HepG2 (cell line): ENCODE data around the gene HID1. TPM values are rescaled to one million over a fixed set of nuclear protein-coding genes. Genes with fewer than 3 reads are reported as not detected.
A peak's percentile ranks its signal among the peaks of the same experiment; 100 is the strongest.

ENCODE experiments used
- ATF7-NPFF ChIP-seq: sonication (generic); formaldehyde crosslinking; IDR thresholded peaks from 2 replicates; pipeline ENCODE4 v1.8.1; 2023; ENCODE audit warnings: mild to moderate bottlenecking, low read depth, missing genetic modification reagents, moderate library complexity
- CHCHD3 ChIP-seq: sonication (generic); formaldehyde crosslinking; IDR thresholded peaks from 2 replicates; pipeline ENCODE4 v1.8.0; 2022; ENCODE audit warnings: mild to moderate bottlenecking, missing genetic modification reagents, moderate library complexity
- ELF1 ChIP-seq: sonication (generic); formaldehyde crosslinking; IDR thresholded peaks from 2 replicates; pipeline ENCODE4 v1.4.0; 2020; ENCODE audit warnings: missing genetic modification reagents
- NFIB ChIP-seq: sonication (generic); formaldehyde crosslinking; IDR thresholded peaks from 2 replicates; pipeline ENCODE4 v1.9.0; 2021; ENCODE audit warnings: missing genetic modification reagents, mild to moderate bottlenecking, borderline replicate concordance
- RFX1 ChIP-seq: fragments of 450-650 bp; IDR thresholded peaks from 2 replicates; pipeline ENCODE4 v1.6.1; 2017
- SMAD3 ChIP-seq: sonication (generic); formaldehyde crosslinking; IDR thresholded peaks from 2 replicates; pipeline ENCODE4 v1.4.0; 2020; ENCODE audit warnings: missing genetic modification reagents
- ZC3H13 ChIP-seq: sonication (generic); formaldehyde crosslinking; IDR thresholded peaks from 2 replicates; pipeline ENCODE4 v1.8.1; 2023; ENCODE audit warnings: mild to moderate bottlenecking, missing genetic modification reagents, moderate library complexity
- ZC3H4 ChIP-seq: sonication (generic); formaldehyde crosslinking; IDR thresholded peaks from 2 replicates; pipeline ENCODE4 v1.4.0; 2020; ENCODE audit warnings: missing genetic modification reagents, borderline replicate concordance
- ZNF30 ChIP-seq: sonication (generic); formaldehyde crosslinking; IDR thresholded peaks from 2 replicates; pipeline ENCODE4 v1.5.0; 2020; ENCODE audit warnings: mild to moderate bottlenecking, missing genetic modification reagents
- ZNF556 ChIP-seq: sonication (generic); formaldehyde crosslinking; IDR thresholded peaks from 2 replicates; pipeline ENCODE4 v1.4.0; 2020; ENCODE audit warnings: mild to moderate bottlenecking, missing genetic modification reagents, borderline replicate concordance
- ZNF619 ChIP-seq: sonication (generic); formaldehyde crosslinking; IDR thresholded peaks from 2 replicates; pipeline ENCODE4 v1.4.0; 2020; ENCODE audit warnings: mild to moderate bottlenecking, missing genetic modification reagents
- ZNF772 ChIP-seq: sonication (generic); formaldehyde crosslinking; IDR thresholded peaks from 2 replicates; pipeline ENCODE4 v1.5.0; 2020; ENCODE audit warnings: mild to moderate bottlenecking, missing genetic modification reagents
- ZNF83 ChIP-seq: sonication (generic); formaldehyde crosslinking; IDR thresholded peaks from 2 replicates; pipeline ENCODE4 v1.4.0; 2020; ENCODE audit warnings: missing genetic modification reagents, mild to moderate bottlenecking, borderline replicate concordance
- polyA plus RNA-seq, 8 experiments: library from polyadenylated mRNA; depleted of rRNA in 3 of 8; stranded (reverse) in 7 of 8; unstranded in 1 of 8; fragments of >200 nt; fragmentation: Illumina TruSeq in 4 of 8; extraction: Trizol in 4 of 8; gene quantifications; 2 replicates each; pipeline versions ENCODE4 v1.2.1 to v1.2.3, GENCODE V29; 2011 to 2016; ENCODE audit warnings: low read depth in 4 of 8, missing spikeins in 1 of 8, mixed read lengths in 1 of 8; ENCODE audit not compliant: insufficient read depth in 1 of 8
- total RNA-seq, 5 experiments: library from RNA; depleted of rRNA; stranded (reverse); fragments of >200 nt; fragmentation: Illumina TruSeq; extraction: Trizol; gene quantifications; 2 replicates each; pipeline ENCODE4 v1.2.3, GENCODE V29; 2016; ENCODE audit warnings: low read depth in 1 of 5
- TF ChIP-seq, protein P1 (sequence below): sonication (generic); formaldehyde crosslinking; IDR thresholded peaks from 2 replicates; pipeline ENCODE4 v1.4.0; 2020; ENCODE audit warnings: mild to moderate bottlenecking, missing genetic modification reagents
- TF ChIP-seq, protein P2 (sequence below): sonication (generic); formaldehyde crosslinking; IDR thresholded peaks from 2 replicates; pipeline ENCODE4 v1.4.0; 2020; ENCODE audit warnings: mild to moderate bottlenecking, missing genetic modification reagents
- TF ChIP-seq, protein P3 (sequence below): sonication (generic); formaldehyde crosslinking; IDR thresholded peaks from 2 replicates; pipeline ENCODE4 v1.9.0; 2021; ENCODE audit warnings: mild to moderate bottlenecking, missing genetic modification reagents

Gene HID1
- total and polyA plus RNA-seq, 2 of the 13 experiments (the other 11 are each of a cell fraction or from before 2014, with no cell fraction given): 2.1 to 10.6 TPM

DNA sequence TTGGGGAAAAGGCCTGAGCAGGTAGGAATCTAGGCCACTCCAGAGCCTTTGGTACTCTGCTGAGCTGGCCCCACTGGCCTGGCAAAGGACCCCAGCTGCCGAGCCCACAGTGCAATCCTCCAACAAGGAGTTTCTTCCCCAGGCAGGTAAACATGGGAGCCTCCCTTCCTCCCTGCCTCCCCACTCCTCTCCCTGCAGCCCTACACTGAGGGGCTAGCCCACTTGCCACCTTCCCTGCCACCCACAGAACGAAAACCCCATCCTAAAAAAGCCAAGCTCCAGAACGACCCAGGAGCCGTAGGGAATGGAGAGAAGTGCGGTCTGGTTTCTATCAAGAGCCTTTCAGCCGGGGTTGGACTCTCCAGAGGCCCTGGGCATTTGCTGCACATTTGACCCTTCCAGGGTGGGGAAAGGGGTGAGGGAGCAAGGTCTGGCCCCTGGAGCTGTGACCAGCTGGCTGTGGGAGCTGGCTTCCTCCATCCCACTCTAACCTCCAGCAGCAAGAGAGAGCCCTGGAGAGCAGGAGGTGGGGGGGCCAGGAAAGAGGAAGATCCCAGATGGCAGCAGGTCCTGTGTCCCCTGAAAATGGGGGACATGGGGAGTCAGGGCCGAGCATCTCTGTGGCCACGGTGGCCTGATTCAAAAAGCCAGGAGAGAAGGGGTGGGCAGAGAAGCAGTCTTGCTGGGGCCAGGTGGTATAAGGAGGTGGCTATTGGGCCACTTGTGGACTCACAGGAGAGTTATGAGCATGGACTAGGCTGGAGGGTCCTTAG, 1.3 kb downstream of the HID1 start (continued):
- TF ChIP-seq, protein P1, sequence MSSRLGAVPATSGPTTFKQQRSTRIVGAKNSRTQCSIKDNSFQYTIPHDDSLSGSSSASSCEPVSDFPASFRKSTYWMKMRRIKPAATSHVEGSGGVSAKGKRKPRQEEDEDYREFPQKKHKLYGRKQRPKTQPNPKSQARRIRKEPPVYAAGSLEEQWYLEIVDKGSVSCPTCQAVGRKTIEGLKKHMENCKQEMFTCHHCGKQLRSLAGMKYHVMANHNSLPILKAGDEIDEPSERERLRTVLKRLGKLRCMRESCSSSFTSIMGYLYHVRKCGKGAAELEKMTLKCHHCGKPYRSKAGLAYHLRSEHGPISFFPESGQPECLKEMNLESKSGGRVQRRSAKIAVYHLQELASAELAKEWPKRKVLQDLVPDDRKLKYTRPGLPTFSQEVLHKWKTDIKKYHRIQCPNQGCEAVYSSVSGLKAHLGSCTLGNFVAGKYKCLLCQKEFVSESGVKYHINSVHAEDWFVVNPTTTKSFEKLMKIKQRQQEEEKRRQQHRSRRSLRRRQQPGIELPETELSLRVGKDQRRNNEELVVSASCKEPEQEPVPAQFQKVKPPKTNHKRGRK: no peak
- 0 out of 2 replicates have a peak, but pooled peaks have one; percentile 28 for TF ChIP-seq NFIB (CRISPR knock-in tag)
- TF ChIP-seq ZC3H13 (CRISPR knock-in tag): no peak
- no peak for TF ChIP-seq RFX1
- 0 out of 2 replicates have a peak, but pooled peaks have one; percentile 20 for TF ChIP-seq ATF7-NPFF (CRISPR knock-in tag)
- TF ChIP-seq SMAD3 (CRISPR knock-in tag): 0 out of 2 replicates have a peak, but pooled peaks have one; percentile 7
- TF ChIP-seq CHCHD3 (CRISPR knock-in tag): 0 out of 2 replicates have a peak, but pooled peaks have one; percentile 24
- TF ChIP-seq ZNF83 (CRISPR knock-in tag): peak; percentile 68; the same call in 1 of the 2 replicates
- TF ChIP-seq ZC3H4: no peak
- TF ChIP-seq ZNF619 (CRISPR knock-in tag): 0 out of 2 replicates have a peak, but pooled peaks have one; percentile 42
- no peak for TF ChIP-seq ZNF556 (CRISPR knock-in tag)
- no peak for TF ChIP-seq ZNF30
- TF ChIP-seq, protein P2, sequence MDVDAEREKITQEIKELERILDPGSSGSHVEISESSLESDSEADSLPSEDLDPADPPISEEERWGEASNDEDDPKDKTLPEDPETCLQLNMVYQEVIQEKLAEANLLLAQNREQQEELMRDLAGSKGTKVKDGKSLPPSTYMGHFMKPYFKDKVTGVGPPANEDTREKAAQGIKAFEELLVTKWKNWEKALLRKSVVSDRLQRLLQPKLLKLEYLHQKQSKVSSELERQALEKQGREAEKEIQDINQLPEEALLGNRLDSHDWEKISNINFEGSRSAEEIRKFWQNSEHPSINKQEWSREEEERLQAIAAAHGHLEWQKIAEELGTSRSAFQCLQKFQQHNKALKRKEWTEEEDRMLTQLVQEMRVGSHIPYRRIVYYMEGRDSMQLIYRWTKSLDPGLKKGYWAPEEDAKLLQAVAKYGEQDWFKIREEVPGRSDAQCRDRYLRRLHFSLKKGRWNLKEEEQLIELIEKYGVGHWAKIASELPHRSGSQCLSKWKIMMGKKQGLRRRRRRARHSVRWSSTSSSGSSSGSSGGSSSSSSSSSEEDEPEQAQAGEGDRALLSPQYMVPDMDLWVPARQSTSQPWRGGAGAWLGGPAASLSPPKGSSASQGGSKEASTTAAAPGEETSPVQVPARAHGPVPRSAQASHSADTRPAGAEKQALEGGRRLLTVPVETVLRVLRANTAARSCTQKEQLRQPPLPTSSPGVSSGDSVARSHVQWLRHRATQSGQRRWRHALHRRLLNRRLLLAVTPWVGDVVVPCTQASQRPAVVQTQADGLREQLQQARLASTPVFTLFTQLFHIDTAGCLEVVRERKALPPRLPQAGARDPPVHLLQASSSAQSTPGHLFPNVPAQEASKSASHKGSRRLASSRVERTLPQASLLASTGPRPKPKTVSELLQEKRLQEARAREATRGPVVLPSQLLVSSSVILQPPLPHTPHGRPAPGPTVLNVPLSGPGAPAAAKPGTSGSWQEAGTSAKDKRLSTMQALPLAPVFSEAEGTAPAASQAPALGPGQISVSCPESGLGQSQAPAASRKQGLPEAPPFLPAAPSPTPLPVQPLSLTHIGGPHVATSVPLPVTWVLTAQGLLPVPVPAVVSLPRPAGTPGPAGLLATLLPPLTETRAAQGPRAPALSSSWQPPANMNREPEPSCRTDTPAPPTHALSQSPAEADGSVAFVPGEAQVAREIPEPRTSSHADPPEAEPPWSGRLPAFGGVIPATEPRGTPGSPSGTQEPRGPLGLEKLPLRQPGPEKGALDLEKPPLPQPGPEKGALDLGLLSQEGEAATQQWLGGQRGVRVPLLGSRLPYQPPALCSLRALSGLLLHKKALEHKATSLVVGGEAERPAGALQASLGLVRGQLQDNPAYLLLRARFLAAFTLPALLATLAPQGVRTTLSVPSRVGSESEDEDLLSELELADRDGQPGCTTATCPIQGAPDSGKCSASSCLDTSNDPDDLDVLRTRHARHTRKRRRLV (CRISPR knock-in tag): no peak
- no peak for TF ChIP-seq ZNF772 (CRISPR knock-in tag)
- TF ChIP-seq, protein P3, sequence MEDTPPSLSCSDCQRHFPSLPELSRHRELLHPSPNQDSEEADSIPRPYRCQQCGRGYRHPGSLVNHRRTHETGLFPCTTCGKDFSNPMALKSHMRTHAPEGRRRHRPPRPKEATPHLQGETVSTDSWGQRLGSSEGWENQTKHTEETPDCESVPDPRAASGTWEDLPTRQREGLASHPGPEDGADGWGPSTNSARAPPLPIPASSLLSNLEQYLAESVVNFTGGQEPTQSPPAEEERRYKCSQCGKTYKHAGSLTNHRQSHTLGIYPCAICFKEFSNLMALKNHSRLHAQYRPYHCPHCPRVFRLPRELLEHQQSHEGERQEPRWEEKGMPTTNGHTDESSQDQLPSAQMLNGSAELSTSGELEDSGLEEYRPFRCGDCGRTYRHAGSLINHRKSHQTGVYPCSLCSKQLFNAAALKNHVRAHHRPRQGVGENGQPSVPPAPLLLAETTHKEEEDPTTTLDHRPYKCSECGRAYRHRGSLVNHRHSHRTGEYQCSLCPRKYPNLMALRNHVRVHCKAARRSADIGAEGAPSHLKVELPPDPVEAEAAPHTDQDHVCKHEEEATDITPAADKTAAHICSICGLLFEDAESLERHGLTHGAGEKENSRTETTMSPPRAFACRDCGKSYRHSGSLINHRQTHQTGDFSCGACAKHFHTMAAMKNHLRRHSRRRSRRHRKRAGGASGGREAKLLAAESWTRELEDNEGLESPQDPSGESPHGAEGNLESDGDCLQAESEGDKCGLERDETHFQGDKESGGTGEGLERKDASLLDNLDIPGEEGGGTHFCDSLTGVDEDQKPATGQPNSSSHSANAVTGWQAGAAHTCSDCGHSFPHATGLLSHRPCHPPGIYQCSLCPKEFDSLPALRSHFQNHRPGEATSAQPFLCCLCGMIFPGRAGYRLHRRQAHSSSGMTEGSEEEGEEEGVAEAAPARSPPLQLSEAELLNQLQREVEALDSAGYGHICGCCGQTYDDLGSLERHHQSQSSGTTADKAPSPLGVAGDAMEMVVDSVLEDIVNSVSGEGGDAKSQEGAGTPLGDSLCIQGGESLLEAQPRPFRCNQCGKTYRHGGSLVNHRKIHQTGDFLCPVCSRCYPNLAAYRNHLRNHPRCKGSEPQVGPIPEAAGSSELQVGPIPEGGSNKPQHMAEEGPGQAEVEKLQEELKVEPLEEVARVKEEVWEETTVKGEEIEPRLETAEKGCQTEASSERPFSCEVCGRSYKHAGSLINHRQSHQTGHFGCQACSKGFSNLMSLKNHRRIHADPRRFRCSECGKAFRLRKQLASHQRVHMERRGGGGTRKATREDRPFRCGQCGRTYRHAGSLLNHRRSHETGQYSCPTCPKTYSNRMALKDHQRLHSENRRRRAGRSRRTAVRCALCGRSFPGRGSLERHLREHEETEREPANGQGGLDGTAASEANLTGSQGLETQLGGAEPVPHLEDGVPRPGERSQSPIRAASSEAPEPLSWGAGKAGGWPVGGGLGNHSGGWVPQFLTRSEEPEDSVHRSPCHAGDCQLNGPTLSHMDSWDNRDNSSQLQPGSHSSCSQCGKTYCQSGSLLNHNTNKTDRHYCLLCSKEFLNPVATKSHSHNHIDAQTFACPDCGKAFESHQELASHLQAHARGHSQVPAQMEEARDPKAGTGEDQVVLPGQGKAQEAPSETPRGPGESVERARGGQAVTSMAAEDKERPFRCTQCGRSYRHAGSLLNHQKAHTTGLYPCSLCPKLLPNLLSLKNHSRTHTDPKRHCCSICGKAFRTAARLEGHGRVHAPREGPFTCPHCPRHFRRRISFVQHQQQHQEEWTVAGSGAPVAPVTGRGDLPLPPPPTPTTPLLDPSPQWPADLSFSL (CRISPR knock-in tag): no peak
- TF ChIP-seq ELF1 (CRISPR knock-in tag): no peak
